Stimulated activated CD8-positive, alpha-beta memory T cell treated with anti-CD3 and anti-CD28 coated beads, Interleukin-15, amount 100 ng/mL, for 24 hours (primary cell): Measurements from ENCODE around the gene ITLN1.

Source experiments
- DNase-seq: peaks from one replicate; pipeline ENCODE4 v3.0.0-alpha.2; 2020; ENCODE audit warnings: low read depth

The ITLN1 gene

DNA sequence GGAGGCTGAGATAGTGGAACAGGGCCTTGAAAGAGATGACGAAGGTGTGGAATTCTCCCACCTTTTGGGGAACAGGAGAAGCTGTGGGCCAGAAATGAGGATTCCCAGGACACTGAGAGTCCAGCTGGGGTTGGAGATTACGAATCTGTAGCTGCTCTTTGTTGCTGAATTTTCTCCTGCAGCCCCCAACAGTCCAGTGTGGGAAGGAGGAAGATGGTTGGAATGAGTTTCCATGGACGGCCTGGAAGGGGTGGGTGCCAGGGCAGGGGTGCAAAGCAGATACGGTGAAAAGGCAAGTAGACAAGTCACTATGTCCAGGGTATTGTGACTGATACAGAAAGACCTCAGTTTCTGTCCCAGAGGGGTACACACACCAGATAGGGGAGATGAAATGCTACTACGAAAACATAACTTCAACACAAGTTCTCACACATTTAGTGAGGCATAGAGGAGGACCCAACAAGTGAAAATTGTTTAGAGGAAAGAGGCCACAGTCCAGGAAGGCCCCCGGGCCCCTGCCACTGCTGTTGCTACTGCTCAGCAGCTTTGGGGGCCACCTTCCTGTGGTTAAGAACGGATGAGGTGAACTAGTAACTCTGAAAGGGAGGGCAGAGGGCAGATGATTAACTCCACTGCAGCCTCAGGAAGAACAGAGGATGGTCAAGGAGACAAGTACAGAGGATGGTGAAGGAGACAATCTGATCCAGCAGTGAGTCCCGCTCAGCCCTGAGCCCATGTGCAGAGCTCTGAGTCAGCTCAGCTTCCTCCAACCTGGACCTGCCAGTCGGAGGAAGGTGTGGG is 29.6 kb downstream of the ITLN1 start:
- no peak for DNase-seq

DNA sequence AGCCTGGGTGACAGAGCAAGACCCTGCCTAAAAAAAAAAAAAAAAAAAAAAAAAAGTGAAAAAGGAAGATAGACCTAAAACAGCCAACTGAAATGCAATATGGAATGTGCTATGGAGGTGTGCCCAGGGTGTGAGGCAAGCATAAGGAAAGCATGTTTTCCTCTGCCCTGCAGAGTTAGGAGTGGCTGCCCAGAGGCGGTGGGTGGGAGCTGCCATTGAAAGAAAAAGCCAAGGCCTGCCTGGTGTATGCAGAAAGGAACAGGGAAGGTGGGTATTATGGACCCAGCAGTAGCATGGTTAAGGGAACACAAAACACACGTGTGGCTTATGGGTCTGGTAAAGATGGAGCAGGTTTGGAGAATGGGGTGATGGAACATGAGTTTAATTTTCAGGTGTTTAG is 31.2 kb downstream of the ITLN1 start:
- DNase-seq, result no peak

DNA sequence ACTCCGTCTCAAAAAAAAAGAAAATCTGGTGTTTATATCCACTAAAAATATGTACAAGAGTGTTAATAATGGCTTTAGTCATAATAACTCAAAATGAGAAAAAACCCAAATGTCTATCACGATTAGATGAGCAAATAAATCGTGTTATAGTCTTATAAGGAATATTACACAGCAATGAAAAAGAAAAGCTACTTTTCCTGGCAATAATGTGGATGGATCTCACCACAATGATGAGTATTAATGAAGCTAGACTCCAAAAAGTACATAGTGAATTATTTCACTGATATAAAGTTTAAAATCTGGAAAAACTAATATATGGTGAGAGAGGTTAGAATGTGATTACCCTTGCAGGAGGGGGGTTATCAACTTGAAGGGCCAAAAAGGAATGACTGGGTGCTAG is 32.0 kb downstream of the ITLN1 start:
- DNase-seq, result no peak

DNA sequence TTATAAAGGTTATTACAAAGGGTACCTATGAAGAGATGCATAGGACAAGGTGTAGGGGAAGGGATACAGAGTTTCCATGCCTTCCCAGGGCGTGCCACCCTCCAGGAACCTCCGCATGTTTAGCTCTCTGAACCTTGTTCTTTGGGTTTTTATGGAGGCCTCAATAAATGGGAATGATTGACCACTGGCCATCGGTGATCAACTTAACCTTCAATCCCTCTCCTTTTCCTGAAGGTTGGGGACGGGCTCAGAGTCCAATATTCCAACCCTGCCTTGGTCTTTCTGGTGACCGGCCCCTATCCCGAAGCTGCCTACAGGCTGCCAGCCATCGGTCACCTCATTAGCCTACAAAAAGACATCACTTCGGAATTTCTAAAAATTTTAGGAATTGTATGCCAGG is 34.0 kb downstream of the ITLN1 start:
- DNase-seq, result no peak

DNA sequence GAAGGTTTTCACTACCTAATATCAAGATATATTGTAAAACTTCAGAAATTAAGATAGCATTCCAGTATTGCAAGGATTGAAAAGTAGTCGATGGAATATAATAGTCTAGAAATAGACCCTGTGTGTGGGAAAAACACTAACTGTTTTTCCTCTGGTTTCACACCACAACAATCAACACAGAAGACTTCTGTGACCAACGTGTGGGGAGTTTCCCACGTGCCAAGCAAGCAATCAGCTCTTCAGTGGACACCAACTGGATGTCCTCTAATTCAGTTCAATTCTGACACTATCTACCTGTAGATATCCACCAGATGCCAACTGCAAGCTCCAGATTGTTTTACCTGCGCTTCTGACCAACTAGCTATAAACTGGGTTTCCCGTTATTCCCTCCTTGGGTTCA is 34.4 kb downstream of the ITLN1 start:
- DNase-seq, result no peak

DNA sequence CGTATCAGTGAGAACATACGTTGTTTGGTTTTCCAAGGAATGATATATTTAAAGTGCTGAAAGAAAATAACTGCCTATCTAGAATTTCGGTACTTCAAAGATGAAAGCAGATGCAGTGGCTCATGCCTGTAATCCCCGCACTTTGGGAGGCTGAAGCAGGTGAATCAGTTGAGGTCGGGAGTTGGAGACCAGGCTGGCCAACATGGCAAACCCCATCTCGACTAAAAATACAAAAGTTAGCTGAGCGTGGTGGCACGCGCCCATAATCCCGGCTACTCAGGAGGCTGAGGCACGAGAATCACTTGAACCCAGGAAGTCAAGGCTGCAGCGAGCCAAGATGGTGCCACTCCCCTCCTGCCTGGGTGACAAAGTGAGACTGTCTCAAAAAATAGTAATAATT is 38.7 kb downstream of the ITLN1 start:
- no peak for DNase-seq

DNA sequence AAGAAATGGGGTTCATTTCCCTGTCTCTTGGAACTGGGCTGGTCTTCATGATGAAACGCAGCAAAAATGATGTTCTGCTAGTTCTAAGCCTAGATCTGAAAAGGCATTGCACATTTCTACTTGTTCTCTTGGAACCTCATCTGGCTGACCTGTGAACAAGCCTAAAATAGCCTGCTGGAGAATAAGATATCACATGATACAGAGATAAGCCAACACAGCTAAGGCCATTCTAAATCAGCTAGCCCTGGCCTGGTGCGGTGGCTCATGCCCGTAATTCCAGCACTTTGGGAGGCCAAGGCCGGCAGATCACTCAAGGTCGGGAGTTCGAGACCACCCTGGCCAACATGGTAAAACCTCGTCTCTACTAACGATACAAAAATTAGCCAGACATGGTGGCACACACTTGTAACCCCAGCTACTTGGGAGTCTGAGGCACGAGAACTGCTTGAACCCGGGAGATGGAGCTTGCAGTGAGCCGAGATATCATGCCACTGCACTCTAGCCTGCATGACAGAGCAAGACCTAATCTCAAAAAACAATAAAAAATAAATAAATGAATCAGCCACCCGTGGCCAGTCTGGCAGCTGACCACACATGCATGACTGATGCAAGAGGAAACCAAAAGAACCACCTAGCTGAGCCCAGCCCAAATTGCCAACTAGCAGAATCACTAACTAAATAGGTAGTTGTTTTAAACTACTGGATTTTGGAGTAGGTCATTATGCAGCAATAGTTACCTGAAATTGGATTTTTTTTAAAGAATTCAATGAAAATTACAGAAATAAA is 40.3 kb downstream of the ITLN1 start:
- DNase-seq, result no peak

DNA sequence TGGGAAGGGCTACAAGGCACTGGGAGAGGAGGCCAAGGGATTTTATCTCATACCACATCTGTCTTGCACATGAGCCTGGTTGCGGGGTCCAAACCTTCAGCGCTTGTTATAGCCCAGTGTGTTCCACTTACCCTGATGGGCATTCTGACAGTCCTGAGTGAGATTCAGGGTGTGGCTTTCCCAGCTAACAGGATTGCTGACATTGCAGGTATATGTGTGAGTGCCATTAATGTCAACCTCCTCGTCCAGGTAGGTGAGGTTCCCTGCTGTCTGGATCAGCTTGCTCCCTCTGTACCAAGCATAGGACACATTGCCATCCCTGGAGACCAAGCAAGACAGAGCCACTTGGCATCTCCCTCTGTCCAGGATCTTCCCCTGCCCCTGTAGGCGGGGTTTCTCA is 43.9 kb downstream of the ITLN1 start:
- DNase-seq, result no peak

DNA sequence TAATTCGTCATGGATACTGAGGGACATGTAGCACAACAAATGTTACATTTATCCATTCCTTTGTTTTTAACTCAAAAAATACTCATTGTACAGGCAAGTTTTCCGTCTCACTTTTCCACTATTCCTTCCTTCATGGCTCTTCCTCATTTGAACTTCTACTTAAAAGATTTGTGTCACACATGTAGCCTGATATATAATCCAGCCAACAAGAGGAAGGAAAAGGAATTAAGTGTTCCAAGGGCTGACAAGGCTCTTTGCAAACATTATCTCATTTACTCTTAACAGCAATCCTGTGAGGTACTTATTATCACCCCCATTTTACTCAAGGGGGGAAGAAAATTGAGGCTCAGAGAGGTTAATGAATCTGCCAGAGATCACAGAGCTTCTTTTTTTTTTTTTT is 45.2 kb downstream of the ITLN1 start:
- no peak for DNase-seq

DNA sequence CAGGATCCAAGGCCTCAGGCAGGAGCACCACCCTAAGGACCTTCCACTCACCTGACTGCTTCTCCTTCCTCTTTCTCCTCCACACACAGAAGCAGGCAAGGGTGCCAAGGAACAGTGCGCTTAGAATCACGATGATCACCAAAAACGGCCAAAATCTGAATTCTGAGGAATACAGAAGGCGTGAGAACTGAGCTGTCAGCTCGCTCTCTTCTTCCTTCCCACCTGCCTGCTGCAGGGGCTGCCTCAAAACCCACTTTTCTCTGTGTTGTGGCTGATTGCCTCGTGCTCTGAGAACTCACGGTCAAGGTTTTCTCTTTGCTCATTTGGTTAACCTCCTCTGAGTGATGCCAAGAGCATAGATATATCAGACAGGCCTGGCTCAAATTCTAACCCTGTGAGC is 46.1 kb downstream of the ITLN1 start:
- no peak for DNase-seq

DNA sequence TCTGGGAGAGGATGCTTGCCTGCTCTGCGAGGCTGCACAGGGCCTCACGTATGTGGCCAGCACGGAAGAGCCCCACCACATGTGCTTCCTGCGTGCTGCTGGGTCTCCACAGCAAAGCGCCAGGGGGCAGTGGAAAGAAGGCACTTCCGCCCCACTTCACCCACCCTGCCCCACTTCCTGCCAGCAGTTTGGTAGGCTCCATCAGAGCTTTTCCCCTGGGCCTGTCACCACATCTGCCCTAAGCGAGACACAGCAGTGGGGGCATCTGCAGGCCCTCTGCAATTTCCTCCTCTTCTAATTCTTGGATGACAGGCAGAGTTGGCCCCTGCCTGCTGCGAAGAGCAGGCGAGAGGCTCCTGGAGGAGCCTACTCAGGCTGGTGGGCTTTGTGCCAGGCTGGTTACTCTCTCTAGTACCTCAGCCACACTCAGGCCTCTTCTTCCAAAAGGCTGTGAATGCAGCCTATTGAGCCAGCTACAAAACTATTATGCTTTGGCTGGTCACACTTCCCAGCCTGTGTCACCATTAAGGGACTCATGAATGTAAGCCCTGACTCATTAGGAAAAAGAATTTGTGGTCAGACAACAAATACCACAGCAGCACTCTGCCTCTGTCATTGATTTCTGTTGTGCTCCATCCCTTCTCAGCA is 47.3 kb downstream of the ITLN1 start:
- DNase-seq, result peak; percentile 44

DNA sequence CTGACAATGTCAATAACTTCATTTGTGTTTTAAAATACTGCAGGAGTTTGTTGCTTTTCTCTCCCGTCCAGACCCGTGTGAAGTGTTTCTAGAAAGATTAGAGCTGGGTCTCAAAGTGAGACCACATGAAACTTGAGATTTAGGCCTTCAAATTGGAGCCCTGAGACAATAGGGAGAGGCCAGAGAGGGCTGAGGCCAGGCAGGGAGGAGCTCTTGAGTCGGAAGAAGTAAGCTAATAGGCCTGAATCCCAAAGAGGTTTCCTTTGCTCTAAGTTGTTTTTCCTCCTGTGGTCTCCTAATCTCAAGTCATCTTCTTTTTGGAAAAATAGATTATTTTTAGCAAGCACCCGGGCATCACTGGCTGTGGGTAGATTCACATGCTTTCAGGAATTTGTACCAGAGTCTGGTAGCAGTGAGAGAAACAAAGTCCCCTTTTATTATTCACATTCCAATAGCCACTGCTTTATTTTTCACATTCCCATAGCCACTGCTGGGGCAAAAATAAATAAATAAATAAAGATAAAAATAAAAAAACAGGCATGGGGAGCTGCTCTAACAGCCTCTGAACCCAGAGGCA is 47.9 kb downstream of the ITLN1 start:
- DNase-seq, result no peak

DNA sequence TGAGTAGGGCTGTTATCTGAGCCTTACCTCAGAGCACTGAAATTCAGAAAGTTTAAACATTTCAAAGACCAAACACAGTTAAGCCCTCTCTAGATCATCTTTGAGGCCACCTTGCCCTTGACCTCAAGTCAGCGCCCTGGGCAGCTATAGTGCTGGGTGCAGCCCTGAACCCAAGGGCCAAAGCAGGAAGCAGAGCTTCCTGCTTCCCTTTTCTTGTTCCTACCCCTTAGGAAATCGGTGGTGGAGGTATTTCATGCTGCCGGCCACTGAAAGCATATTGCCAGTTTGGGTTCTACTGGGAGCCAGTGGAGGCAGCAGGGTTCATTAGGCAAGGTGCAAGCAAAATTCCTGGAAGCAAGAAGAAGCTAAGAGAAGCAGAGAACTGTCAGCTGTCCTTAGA is 48.4 kb downstream of the ITLN1 start:
- no peak for DNase-seq

DNA sequence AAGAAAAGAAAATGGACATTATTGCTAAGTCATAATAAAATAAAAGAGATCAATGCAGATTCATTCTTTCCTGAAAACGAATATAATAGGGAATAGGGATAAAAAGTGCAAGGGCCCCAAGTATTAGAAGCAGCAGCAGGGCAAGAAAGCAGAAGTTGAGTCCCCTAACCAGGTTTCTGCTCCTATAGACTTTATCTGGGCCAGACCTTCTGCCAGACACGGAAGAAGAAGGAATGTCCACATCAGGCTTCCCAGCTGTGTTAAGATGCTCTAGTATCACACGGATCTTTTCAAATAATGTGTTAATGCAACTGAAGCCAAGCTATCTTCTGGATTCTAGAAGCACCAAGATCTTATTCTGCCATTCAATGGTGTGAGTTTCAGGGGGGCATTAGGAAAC is 49.2 kb downstream of the ITLN1 start:
- DNase-seq, result no peak

DNA sequence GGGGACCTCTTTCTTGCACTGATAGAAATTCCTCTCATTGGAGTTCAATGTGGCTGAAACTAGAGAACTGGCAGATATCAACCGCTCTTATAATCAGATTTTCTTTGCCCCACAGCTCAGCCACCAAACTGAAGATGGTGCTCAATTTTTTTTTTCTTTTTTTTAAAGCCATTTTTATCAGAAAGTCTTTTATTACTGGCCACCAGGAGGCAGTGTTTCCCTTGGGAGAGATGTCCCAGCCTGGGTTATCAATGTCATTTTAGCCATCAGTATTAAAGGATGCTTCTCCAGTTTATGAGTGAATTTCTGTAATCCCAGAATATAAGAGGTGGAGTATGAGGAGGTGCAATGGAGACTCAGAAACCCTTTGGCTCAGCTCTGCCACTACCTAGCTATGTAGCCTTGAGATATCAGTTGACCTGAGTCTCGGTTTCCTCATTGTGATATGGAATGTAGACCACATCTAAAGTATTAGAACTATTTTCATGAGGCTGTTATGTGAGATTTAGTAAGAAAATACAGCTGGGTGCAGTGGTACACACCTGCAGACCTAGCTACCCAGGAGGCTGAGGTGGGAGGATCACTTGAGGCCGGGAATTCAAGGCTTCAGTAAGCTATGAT is 49.9 kb downstream of the ITLN1 start:
- no peak for DNase-seq

DNA sequence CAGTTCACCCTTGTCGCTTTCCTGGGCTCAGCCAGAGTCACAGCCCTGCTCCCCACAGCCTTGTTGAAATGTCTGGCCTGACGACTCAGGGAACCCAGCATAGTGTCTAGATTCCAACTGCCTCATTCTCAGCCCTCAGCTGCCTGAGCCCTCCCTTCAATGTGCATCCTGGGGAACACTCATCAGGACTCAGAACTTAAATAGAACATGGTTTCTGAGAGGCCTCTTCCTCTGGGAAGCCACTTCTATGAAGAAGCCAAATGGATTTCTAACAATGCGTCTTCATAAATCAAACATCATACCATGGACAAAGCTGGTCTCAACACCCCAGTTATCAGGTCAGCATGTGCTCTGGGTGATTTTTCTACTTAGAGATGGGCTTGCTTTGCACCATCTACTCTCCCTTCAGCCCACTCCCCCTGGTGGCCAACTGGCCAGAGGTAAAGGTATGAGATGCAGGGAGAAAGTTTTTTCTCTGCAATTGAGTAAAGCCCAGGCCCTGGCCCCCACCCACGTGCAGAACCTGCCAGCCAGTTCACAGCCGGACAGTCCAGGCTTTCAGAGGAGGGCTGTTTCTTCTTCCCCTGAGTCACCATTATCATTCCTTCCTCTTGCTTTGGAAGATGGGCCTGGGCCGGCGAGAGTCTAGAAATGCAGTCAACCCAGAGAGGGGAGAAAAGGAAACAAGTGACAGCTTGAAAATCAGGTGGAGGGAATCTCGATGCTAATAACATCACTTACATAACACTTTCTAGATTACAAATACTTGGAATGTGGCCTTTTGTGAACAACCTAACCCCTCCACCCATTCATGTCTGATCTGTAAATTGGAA is 54.4 kb downstream of the ITLN1 start:
- DNase-seq, result peak; percentile 45

DNA sequence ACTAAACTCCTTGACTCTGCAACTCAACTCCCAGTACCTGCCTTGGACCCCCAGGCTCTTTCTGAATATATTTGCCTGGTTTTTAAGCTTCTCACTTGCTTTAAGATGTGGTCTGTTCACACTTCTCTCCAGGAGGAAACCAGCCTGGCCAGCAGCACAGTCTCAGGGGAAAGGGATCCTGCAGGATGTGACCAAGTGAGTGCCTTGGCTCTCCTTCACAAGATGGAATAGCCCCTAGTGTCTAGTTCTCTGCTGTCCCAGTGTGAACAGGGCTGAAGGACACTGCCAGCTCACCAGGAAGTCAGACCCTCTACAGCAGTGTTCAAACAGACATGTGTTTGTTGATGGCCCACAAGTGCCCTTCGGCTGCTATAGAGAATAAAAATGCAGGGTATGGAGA is 55.2 kb downstream of the ITLN1 start:
- no peak for DNase-seq

DNA sequence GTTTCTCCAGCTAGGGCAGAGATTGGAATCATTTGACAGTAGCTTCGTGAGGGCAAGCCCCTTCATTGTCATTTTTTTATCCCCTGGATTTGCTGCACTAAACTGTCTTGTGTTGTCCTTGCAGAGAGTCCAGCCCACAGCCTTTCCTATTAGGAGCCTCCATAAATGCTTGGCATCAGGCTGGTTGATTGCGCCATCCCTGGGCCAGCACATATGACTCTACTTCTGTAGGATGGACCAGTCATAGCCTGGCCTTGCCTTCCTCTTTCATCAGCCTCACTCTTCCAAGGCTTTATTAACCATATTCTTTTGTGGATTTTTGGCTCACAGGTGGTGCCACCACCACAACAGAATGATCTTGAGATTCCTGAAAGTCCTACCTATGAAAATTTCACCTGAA is 57.6 kb downstream of the ITLN1 start:
- no peak for DNase-seq

DNA sequence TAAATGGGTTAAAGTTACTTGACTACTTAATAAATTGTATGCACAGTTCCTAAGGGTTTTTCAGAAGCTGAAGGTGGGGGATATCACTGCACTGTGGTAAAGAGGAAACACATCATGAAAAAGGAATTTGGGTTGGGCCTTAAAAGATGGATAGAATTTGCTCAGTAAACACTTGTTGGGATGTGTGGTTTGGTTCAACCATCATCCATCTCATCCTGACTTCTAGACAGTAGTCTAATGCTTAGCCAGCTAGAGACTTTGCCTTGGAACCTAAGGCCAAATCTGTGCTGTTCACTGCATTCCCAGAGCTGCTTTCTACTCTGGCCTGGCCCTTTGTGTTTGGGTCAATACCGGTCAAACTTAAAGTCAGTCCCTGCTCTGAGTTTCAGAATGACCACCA is 58.4 kb downstream of the ITLN1 start:
- no peak for DNase-seq
